Endodermal cell (in vitro differentiated cells): ENCODE data around the gene BBOF1. TPM values are rescaled to one million over a fixed set of nuclear protein-coding genes. Genes with fewer than 3 reads are reported as not detected.
A peak's percentile ranks its signal among the peaks of the same experiment; 100 is the strongest.

ENCODE experiments used
- DNase-seq: peaks from one replicate; pipeline ENCODE4 v3.0.0-alpha.2; 2017
- H3K27ac ChIP-seq: 2 replicates; pipeline ENCODE4 v1.5.1; 2013; ENCODE audit warnings: mild to moderate bottlenecking, low read depth, low read length, moderate library complexity
- H3K27me3 ChIP-seq: 2 replicates; pipeline ENCODE4 v1.6.1; 2013; ENCODE audit warnings: mild to moderate bottlenecking, low read length, moderate library complexity; ENCODE audit not compliant: insufficient read depth, control insufficient read depth, poor library complexity, severe bottlenecking
- H3K36me3 ChIP-seq: 2 replicates; pipeline ENCODE4 v1.7.0; 2013; ENCODE audit warnings: mild to moderate bottlenecking, low read length, moderate library complexity; ENCODE audit not compliant: control insufficient read depth, insufficient read depth
- H3K4me1 ChIP-seq: one replicate; pipeline ENCODE4 v1.7.0; 2013; ENCODE audit warnings: low read length; ENCODE audit not compliant: control insufficient read depth, insufficient read depth
- H3K4me3 ChIP-seq: 2 replicates; pipeline ENCODE4 v1.5.1; 2013; ENCODE audit warnings: mild to moderate bottlenecking, low read length, moderate library complexity
- H3K9ac ChIP-seq: 2 replicates; pipeline ENCODE4 v1.6.1; 2013; ENCODE audit warnings: mild to moderate bottlenecking, low read length, moderate library complexity; ENCODE audit not compliant: poor library complexity, severe bottlenecking; ENCODE audit errors: extremely low read depth
- H3K9me3 ChIP-seq: 2 replicates; pipeline ENCODE4 v1.6.1; 2013; ENCODE audit warnings: mild to moderate bottlenecking, low read length, moderate library complexity; ENCODE audit not compliant: control insufficient read depth
- H3K27ac Mint-ChIP-seq: 2 replicates; pipeline ENCODE4 v1.8.0; 2020; ENCODE audit warnings: mixed read lengths
- H3K27me3 Mint-ChIP-seq: 2 replicates; pipeline ENCODE4 v1.8.0; 2021; ENCODE audit warnings: mild to moderate bottlenecking, mixed read lengths; ENCODE audit not compliant: insufficient read depth
- H3K36me3 Mint-ChIP-seq: 2 replicates; pipeline ENCODE4 v1.8.0; 2020; ENCODE audit warnings: low read depth, mixed read lengths
- H3K4me1 Mint-ChIP-seq: 2 replicates; pipeline ENCODE4 v1.8.0; 2020; ENCODE audit warnings: mixed read lengths
- H3K4me3 Mint-ChIP-seq: 2 replicates; pipeline ENCODE4 v1.8.0; 2020; ENCODE audit warnings: mild to moderate bottlenecking, moderate library complexity, mixed read lengths
- H3K9me3 Mint-ChIP-seq: 2 replicates; pipeline ENCODE4 v1.8.0; 2020; ENCODE audit warnings: mild to moderate bottlenecking, mixed read lengths
- CTCF ChIP-seq: fragments of 200-600 bp; sonication (generic); conservative IDR thresholded peaks from 2 replicates; pipeline ENCODE4 v1.5.0; 2021; ENCODE audit warnings: antibody characterized with exemption, mild to moderate bottlenecking
- WGBS, 2 experiments: methylation state at CpG; one replicate each; pipeline versions ENCODE4 v1.1.5 to v1.1.7; 2013; ENCODE audit warnings: missing lambda C conversion rate in 2 of 2, mixed read lengths in 1 of 2; ENCODE audit not compliant: insufficient coverage in 1 of 2, insufficient read length in 1 of 2; 5-methylcytosine and 5-hydroxymethylcytosine counted together
- total RNA-seq, 2 donors: library from RNA; stranded (reverse); fragmentation: NEBNext Ultra II Directional in 1 of 2; extraction: Animal tissue kit (Norgen Biotek cat#: 25700) in 1 of 2; gene quantifications; 2 replicates in 1 of 2; 3 replicates in 1 of 2; pipeline ENCODE4 v1.2.1, GENCODE V29; 2021

Gene BBOF1
- total RNA-seq, 2 donors from 2014 or later, result 2.6 to 2.9 TPM

GRCh38 chr14:74065746-74066575, 46.8 kb downstream of the BBOF1 start:
- H3K4me3 ChIP-seq, result no peak overlapping the region
- Mint-ChIP-seq H3K4me3 (no peak overlapping the region), H3K9me3 (no peaks in the 10 kb centered on the region), H3K36me3 (peaks cover 58% of the 10 kb centered on the region), H3K4me1 (no peaks in the 10 kb centered on the region), H3K27me3 (no peaks in the 10 kb centered on the region), H3K27ac (no peak overlapping the region)
- no peaks in the 10 kb centered on the region for H3K4me1 ChIP-seq
- no peak overlapping the region for H3K9ac ChIP-seq
- no peak overlapping the region for H3K27ac ChIP-seq
- H3K27me3 ChIP-seq, result no peaks in the 10 kb centered on the region
- no peak for TF ChIP-seq CTCF
- 100% methylated on average over 1 of the region's 3 CpGs; no CpG with 5 or more reads in 1 of the 2 experiments for WGBS, 2 experiments
- no peaks in the 10 kb centered on the region for H3K9me3 ChIP-seq
- H3K36me3 ChIP-seq, result peaks cover 49% of the 10 kb centered on the region
- DNase-seq, result no peak

GRCh38 chr14:74077401-74077800, 58.3 kb downstream of the BBOF1 start:
- H3K27me3 Mint-ChIP-seq, result no peaks in the 10 kb centered on the region
- no peaks in the 10 kb centered on the region for H3K9me3 ChIP-seq
- no peak for DNase-seq
- no peak overlapping the region for H3K27ac ChIP-seq
- no peak for TF ChIP-seq CTCF
- no peak overlapping the region for H3K9ac ChIP-seq
- H3K4me1 ChIP-seq, result no peaks in the 10 kb centered on the region
- H3K9me3 Mint-ChIP-seq, result no peaks in the 10 kb centered on the region
- H3K36me3 Mint-ChIP-seq, result peaks cover 13% of the 10 kb centered on the region
- WGBS, 2 experiments, result 95% methylated on average over 1 of the region's 1 CpG; no CpG with 5 or more reads in 1 of the 2 experiments
- peaks cover 9% of the 10 kb centered on the region for H3K36me3 ChIP-seq
- H3K4me1 Mint-ChIP-seq, result peaks cover 10% of the 10 kb centered on the region
- H3K4me3 ChIP-seq, result no peak overlapping the region
- peak overlapping the region; percentile 35 for H3K27ac Mint-ChIP-seq
- no peaks in the 10 kb centered on the region for H3K27me3 ChIP-seq
- H3K4me3 Mint-ChIP-seq, result no peak overlapping the region

GRCh38 chr14:74080820-74081460, 61.8 kb downstream of the BBOF1 start:
- Histone ChIP-seq H3K27me3 (no peaks in the 10 kb centered on the region), H3K9ac (no peak overlapping the region), H3K36me3 (no peaks in the 10 kb centered on the region), H3K9me3 (no peaks in the 10 kb centered on the region), H3K4me1 (peaks cover 4% of the 10 kb centered on the region), H3K27ac (no peak overlapping the region), H3K4me3 (no peak overlapping the region)
- no peaks in the 10 kb centered on the region for H3K27me3 Mint-ChIP-seq
- no peak for TF ChIP-seq CTCF
- no peak overlapping the region for H3K4me3 Mint-ChIP-seq
- peaks cover 6% of the 10 kb centered on the region for H3K36me3 Mint-ChIP-seq
- DNase-seq, result no peak
- no peaks in the 10 kb centered on the region for H3K9me3 Mint-ChIP-seq
- H3K4me1 Mint-ChIP-seq, result peaks cover 25% of the 10 kb centered on the region
- H3K27ac Mint-ChIP-seq, result no peak overlapping the region
- WGBS, 2 experiments, result 87 to 94% methylated on average over 4 of the region's 4 CpGs
